ENCODE results near the gene KLF6. TPM values are rescaled to one million over a fixed set of nuclear protein-coding genes. Genes with fewer than 3 reads are reported as not detected.

KLF6 gene
- total and polyA plus RNA-seq, 2 donors (not counting 1 experiment from before 2014, with no cell fraction given): 175 to 921 TPM

- DNase-seq: peak; percentile 59
- H3K4me1 ChIP-seq (ENCODE audit: control insufficient read depth in 2 of 2, insufficient read depth in 2 of 2, low read length in 2 of 2): peaks cover 49 to 50% of the 10 kb centered on the region in 2 donors
- H3K4me2 ChIP-seq (replicated peaks; ENCODE audit: low read depth, low read length, poor library complexity, severe bottlenecking): peak overlapping the region; percentile 50
- Mint-ChIP-seq H3K4me3 (peak overlapping the region; percentile 74), H3K27me3 (no peaks in the 10 kb centered on the region), H3K27ac (peak overlapping the region; percentile 97), H3K4me1 (peaks cover 58% of the 10 kb centered on the region), H3K9me3 (ENCODE audit: insufficient read depth) (no peaks in the 10 kb centered on the region)
- 2% methylated on average over 6 of the region's 10 CpGs for WGBS (ENCODE audit: insufficient coverage)
- H3K4me3 ChIP-seq (ENCODE audit: control extremely low read depth in 1 of 5, extremely low read depth in 1 of 5, insufficient read depth in 1 of 5, low read depth in 2 of 5, low read length in 4 of 5): peak overlapping the region in 1 of 5 experiments; percentile 16
- H3K27ac ChIP-seq (ENCODE audit: low read length in 2 of 2): peak overlapping the region; percentile 84 to 85
- no peaks in the 10 kb centered on the region for H3K27me3 ChIP-seq (replicated peaks in 1 of 4; ENCODE audit: control extremely low read depth in 1 of 4, control insufficient read depth in 3 of 4, insufficient read depth in 4 of 4, low read length in 3 of 4)
- peak; percentile 54 for ATAC-seq (ENCODE audit: low read depth)
- no peaks in the 10 kb centered on the region for H3K9me3 ChIP-seq (ENCODE audit: control extremely low read depth in 1 of 3, control insufficient read depth in 2 of 3, insufficient read depth in 1 of 3, low read length in 2 of 3)
- no peaks in the 10 kb centered on the region for H4K20me1 ChIP-seq (ENCODE audit: control insufficient read depth, insufficient read depth, low read length, poor library complexity, severe bottlenecking)
- intact Hi-C loops (cut with micrococcal nuclease): loop anchor here (1.0 to 5.0 kb wide), 6 partner anchors 21 to 706 kb away; partner anchors contain the start of gene KLF6
- CTCF ChIA-PET: interaction anchor here (1.4 to 1.6 kb wide), 3 partner anchors 11 to 44 kb away, joined by 4 to 9 read pairs (median 4); partner anchors contain the start of gene KLF6
- no peaks in the 10 kb centered on the region for H3K36me3 ChIP-seq (replicated peaks in 1 of 2; ENCODE audit: control extremely low read depth in 1 of 2, control insufficient read depth in 1 of 2, extremely low read depth in 1 of 2, insufficient read depth in 2 of 2, low read length in 1 of 2)
- POLR2A ChIA-PET: interaction anchor here (1.3 to 3.6 kb wide), 3 partner anchors 18 to 69 kb away, joined by 4 to 40 read pairs (median 4); partner anchors contain the start of gene KLF6
- H2AFZ ChIP-seq (ENCODE audit: insufficient read depth, low read depth, low read length, poor library complexity, severe bottlenecking): no peak overlapping the region
- TF ChIP-seq CTCF (IDR thresholded peaks at IDR 0.05) (no peak), EZH2 (IDR thresholded peaks at IDR 0.05; ENCODE audit: borderline replicate concordance, insufficient read depth, low read depth, low read length, poor library complexity, severe bottlenecking) (no peak)
- peak overlapping the region; percentile 45 for H3K9ac ChIP-seq (ENCODE audit: low read length)
- no peaks in the 10 kb centered on the region for H3K79me2 ChIP-seq (ENCODE audit: control insufficient read depth, insufficient read depth, low read length)
These were observed 20.9 kb upstream of the KLF6 start for GRCh38 chr10:3805791-3806461.
